ENCODE measurements around the gene ABCA1. TPM values are rescaled to one million over a fixed set of nuclear protein-coding genes. Genes with fewer than 3 reads are reported as not detected.

ABCA1 gene
- total RNA-seq, 6 donors from 2014 or later, result 27.6 to 194 (median 47.0) TPM

GRCh38 chr9:104882566-104882965 lies 45.4 kb downstream of the ABCA1 start:
- no peak overlapping the region for H3K27ac ChIP-seq

GRCh38 chr9:104882086-104882485 lies 45.9 kb downstream of the ABCA1 start:
- ATAC-seq (ENCODE audit: low FRiP score in 2 of 2) (no peak), DNase-seq (no peak)
- no peak for TF ChIP-seq CTCF (IDR thresholded peaks at IDR 0.05)
- no peak for TF ChIP-seq EP300 (IDR thresholded peaks at IDR 0.05)
- TF ChIP-seq POLR2A (IDR thresholded peaks at IDR 0.05), result no peak
- no peak for TF ChIP-seq POLR2AphosphoS5 (IDR thresholded peaks at IDR 0.05)
- Histone ChIP-seq H3K9me3 (no peaks in the 10 kb centered on the region), H3K36me3 (peaks cover 0 to 57% (median 42%) of the 10 kb centered on the region in 4 donors), H3K4me3 (no peak overlapping the region), H3K4me1 (peaks cover 0 to 21% (median 6%) of the 10 kb centered on the region in 4 donors), H3K27me3 (no peaks in the 10 kb centered on the region), H3K27ac (no peak overlapping the region)
- 80 to 85% methylated on average over 4 of the region's 4 CpGs for WGBS, 2 donors

More at GRCh38 chr9:104882566-104882965, 45.4 kb downstream of the ABCA1 start:
- H3K9me3 ChIP-seq, result no peaks in the 10 kb centered on the region
- H3K4me1 ChIP-seq, result peaks cover 0 to 21% (median 6%) of the 10 kb centered on the region in 4 donors
- H3K4me3 ChIP-seq, result no peak overlapping the region
- peaks cover 0 to 61% (median 42%) of the 10 kb centered on the region in 4 donors for H3K36me3 ChIP-seq
- no peaks in the 10 kb centered on the region for H3K27me3 ChIP-seq
- DNase-seq, result no peak
- no peak for ATAC-seq (ENCODE audit: low FRiP score in 2 of 2)
- TF ChIP-seq POLR2A (IDR thresholded peaks at IDR 0.05) (no peak), CTCF (IDR thresholded peaks at IDR 0.05) (no peak), POLR2AphosphoS5 (IDR thresholded peaks at IDR 0.05) (no peak), EP300 (IDR thresholded peaks at IDR 0.05) (no peak)

GRCh38 chr9:104879555-104880309 lies 48.2 kb downstream of the ABCA1 start:
- WGBS, 2 donors, result 63 to 78% methylated on average over 5 of the region's 5 CpGs
- no peaks in the 10 kb centered on the region for H3K9me3 ChIP-seq
- peaks cover 0 to 46% (median 29%) of the 10 kb centered on the region in 4 donors for H3K36me3 ChIP-seq
- ATAC-seq (ENCODE audit: low FRiP score in 2 of 2), result peak in 1 of 2 donors; percentile 75
- no peaks in the 10 kb centered on the region for H3K27me3 ChIP-seq
- H3K4me3 ChIP-seq, result no peak overlapping the region
- H3K4me1 ChIP-seq, result peaks cover 0 to 21% (median 6%) of the 10 kb centered on the region in 4 donors
- H3K27ac ChIP-seq, result peak overlapping the region; percentile 40 to 81 (median 49)
- TF ChIP-seq CTCF (IDR thresholded peaks at IDR 0.05) (no peak), EP300 (IDR thresholded peaks at IDR 0.05) (no peak)
- DNase-seq, result no peak

- TF ChIP-seq CTCF (IDR thresholded peaks at IDR 0.05) (no peak), POLR2AphosphoS5 (IDR thresholded peaks at IDR 0.05) (no peak), POLR2A (IDR thresholded peaks at IDR 0.05) (no peak), EP300 (IDR thresholded peaks at IDR 0.05) (no peak)
- H3K27ac ChIP-seq, result peak overlapping the region in 1 of 4 donors; percentile 16
- peaks cover 0 to 19% (median 9%) of the 10 kb centered on the region in 4 donors for H3K36me3 ChIP-seq
- DNase-seq, result no peak
- H3K4me3 ChIP-seq, result no peak overlapping the region
- ATAC-seq (ENCODE audit: low FRiP score in 2 of 2), result no peak
- H3K4me1 ChIP-seq, result peaks cover 13 to 44% (median 20%) of the 10 kb centered on the region in 4 donors
- no peaks in the 10 kb centered on the region for H3K9me3 ChIP-seq
- H3K27me3 ChIP-seq, result no peaks in the 10 kb centered on the region
- 100% methylated on average over 1 of the region's 1 CpG for WGBS, 2 donors
Measured at GRCh38 chr9:104876587-104876986, 51.4 kb downstream of the ABCA1 start.

- TF ChIP-seq POLR2A (IDR thresholded peaks at IDR 0.05) (no peak), POLR2AphosphoS5 (IDR thresholded peaks at IDR 0.05) (no peak), CTCF (IDR thresholded peaks at IDR 0.05) (no peak), EP300 (IDR thresholded peaks at IDR 0.05) (no peak)
- H3K27me3 ChIP-seq, result no peaks in the 10 kb centered on the region
- no peak for ATAC-seq (ENCODE audit: low FRiP score in 2 of 2)
- no peak for DNase-seq
- H3K4me3 ChIP-seq, result no peak overlapping the region
- no peak overlapping the region for H3K27ac ChIP-seq
- H3K9me3 ChIP-seq, result no peaks in the 10 kb centered on the region
- 90 to 93% methylated on average over 4 of the region's 4 CpGs for WGBS, 2 donors
- H3K4me1 ChIP-seq, result peaks cover 13 to 44% (median 20%) of the 10 kb centered on the region in 4 donors
- peaks cover 0 to 14% (median 5%) of the 10 kb centered on the region in 4 donors for H3K36me3 ChIP-seq
Measured at GRCh38 chr9:104875897-104876296, 52.1 kb downstream of the ABCA1 start.

Measured in upper lobe of left lung (tissue), 6 donors.